ENCODE measurements around the gene FOSB. TPM values are rescaled to one million over a fixed set of nuclear protein-coding genes. Genes with fewer than 3 reads are reported as not detected.
A peak's percentile ranks its signal among the peaks of the same experiment; 100 is the strongest.

The FOSB gene
- polyA plus RNA-seq, 1 donor from 2014 or later, result 2.1 TPM

DNA sequence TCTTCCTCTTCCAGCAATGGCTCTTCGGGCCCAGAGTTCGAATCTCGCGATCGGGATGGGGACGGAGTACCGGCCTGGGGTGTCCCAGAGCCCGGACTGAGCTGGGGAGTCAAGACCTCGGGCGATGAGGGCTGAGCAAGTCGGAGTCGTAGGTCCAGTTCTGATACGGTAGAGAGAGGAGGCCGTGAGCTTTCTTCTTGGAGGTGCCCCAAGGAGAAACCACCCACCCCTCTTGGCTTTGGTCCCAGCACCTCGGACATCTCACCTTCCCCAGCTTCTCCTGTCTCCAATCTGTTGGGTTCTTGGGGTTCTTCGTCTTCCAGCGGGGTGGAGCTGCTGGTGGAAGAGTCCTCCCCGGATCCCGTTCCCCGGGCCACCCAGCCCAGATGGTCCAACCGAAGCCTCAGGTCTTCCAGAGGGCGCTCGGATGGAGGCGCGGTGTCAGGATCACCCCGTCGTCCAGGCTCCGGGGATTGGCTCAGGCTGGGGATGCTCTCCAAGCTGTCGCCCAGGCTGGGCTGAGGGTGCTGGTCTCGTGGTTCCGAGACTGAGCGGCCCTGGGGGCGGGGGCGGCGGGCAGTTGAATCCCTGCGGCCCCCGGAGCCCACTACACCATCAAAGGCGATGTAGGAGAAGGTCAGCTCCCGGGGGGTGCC, 26.6 kb downstream of the FOSB start:
- Histone ChIP-seq H2AFZ (ENCODE audit: low read depth, low read length) (no peak overlapping the region), H3K9ac (ENCODE audit: low read length) (no peak overlapping the region), H3K79me2 (replicated peaks; ENCODE audit: insufficient read depth, low read length) (peaks cover 3% of the 10 kb centered on the region), H3F3A (ENCODE audit: insufficient read depth, low read length, poor library complexity, severe bottlenecking) (no peaks in the 10 kb centered on the region), H3K36me3 (ENCODE audit: insufficient read depth, low read length) (no peaks in the 10 kb centered on the region), H3K27ac (ENCODE audit: low read length) (no peak overlapping the region), H3K4me2 (ENCODE audit: low read length) (no peak overlapping the region), H3K9me3 (ENCODE audit: low read length) (no peaks in the 10 kb centered on the region), H4K20me1 (ENCODE audit: insufficient read depth) (peaks cover 12% of the 10 kb centered on the region), H3K4me3 (ENCODE audit: low read length) (peak overlapping the region; percentile 66), H3K9me2 (ENCODE audit: insufficient read depth, low read length) (no peaks in the 10 kb centered on the region), H3K27me3 (ENCODE audit: insufficient read depth, low read depth, low read length) (peaks cover 23% of the 10 kb centered on the region)
- TF ChIP-seq, protein P1, sequence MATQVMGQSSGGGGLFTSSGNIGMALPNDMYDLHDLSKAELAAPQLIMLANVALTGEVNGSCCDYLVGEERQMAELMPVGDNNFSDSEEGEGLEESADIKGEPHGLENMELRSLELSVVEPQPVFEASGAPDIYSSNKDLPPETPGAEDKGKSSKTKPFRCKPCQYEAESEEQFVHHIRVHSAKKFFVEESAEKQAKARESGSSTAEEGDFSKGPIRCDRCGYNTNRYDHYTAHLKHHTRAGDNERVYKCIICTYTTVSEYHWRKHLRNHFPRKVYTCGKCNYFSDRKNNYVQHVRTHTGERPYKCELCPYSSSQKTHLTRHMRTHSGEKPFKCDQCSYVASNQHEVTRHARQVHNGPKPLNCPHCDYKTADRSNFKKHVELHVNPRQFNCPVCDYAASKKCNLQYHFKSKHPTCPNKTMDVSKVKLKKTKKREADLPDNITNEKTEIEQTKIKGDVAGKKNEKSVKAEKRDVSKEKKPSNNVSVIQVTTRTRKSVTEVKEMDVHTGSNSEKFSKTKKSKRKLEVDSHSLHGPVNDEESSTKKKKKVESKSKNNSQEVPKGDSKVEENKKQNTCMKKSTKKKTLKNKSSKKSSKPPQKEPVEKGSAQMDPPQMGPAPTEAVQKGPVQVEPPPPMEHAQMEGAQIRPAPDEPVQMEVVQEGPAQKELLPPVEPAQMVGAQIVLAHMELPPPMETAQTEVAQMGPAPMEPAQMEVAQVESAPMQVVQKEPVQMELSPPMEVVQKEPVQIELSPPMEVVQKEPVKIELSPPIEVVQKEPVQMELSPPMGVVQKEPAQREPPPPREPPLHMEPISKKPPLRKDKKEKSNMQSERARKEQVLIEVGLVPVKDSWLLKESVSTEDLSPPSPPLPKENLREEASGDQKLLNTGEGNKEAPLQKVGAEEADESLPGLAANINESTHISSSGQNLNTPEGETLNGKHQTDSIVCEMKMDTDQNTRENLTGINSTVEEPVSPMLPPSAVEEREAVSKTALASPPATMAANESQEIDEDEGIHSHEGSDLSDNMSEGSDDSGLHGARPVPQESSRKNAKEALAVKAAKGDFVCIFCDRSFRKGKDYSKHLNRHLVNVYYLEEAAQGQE (IDR thresholded peaks at IDR 0.05; ENCODE audit: borderline replicate concordance), result no peak
- no peak for TF ChIP-seq EZH2 (IDR thresholded peaks at IDR 0.05; ENCODE audit: borderline replicate concordance, insufficient read depth, low read length, poor library complexity, severe bottlenecking)
- TF ChIP-seq MXI1 (conservative IDR thresholded peaks at IDR 0.05; ENCODE audit: poor library complexity, severe bottlenecking), result no peak
- TF ChIP-seq EP300 (conservative IDR thresholded peaks at IDR 0.05; ENCODE audit: poor library complexity, severe bottlenecking), result no peak
- no peak for TF ChIP-seq POLR2AphosphoS5 (IDR thresholded peaks at IDR 0.05)
- TF ChIP-seq SMC3 (conservative IDR thresholded peaks at IDR 0.05; ENCODE audit: poor library complexity), result no peak
- TF ChIP-seq TAF1 (IDR thresholded peaks at IDR 0.05; ENCODE audit: low read depth), result no peak
- TF ChIP-seq RAD21 (conservative IDR thresholded peaks at IDR 0.05), result no peak

DNA sequence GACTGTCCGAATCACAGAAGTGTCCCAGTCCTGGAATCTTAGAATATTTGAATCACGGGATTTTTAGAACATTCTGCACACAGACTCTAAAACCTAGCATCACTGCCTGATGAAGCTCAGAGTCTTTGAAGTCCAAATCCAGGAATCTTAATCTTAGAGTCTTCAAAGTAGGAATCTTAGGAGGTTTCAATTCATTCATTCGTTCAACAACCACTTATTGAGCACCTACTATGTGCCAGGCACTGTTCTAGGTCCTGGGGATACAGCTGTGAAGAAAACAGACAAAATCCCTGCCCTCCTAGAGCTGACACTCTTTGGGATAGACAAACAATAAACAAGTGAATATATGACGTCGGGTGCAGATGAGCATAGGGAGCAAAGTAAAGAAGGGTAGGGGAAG, 27.4 kb downstream of the FOSB start:
- peaks cover 31% of the 10 kb centered on the region for H3K27me3 ChIP-seq (ENCODE audit: insufficient read depth, low read depth, low read length)
- no peaks in the 10 kb centered on the region for H3K36me3 ChIP-seq (ENCODE audit: insufficient read depth, low read length)
- H3K9ac ChIP-seq (ENCODE audit: low read length), result no peak overlapping the region
- H2AFZ ChIP-seq (ENCODE audit: low read depth, low read length), result no peak overlapping the region
- peak overlapping the region; percentile 99 for H3K4me3 ChIP-seq (ENCODE audit: low read length)
- H3K9me3 ChIP-seq (ENCODE audit: low read length), result no peaks in the 10 kb centered on the region
- H3K79me2 ChIP-seq (replicated peaks; ENCODE audit: insufficient read depth, low read length), result peaks cover 3% of the 10 kb centered on the region
- H3K4me2 ChIP-seq (ENCODE audit: low read length), result peak overlapping the region; percentile 65
- TF ChIP-seq EZH2 (IDR thresholded peaks at IDR 0.05; ENCODE audit: borderline replicate concordance, insufficient read depth, low read length, poor library complexity, severe bottlenecking) (no peak), SMC3 (conservative IDR thresholded peaks at IDR 0.05; ENCODE audit: poor library complexity) (no peak), TAF1 (IDR thresholded peaks at IDR 0.05; ENCODE audit: low read depth) (no peak), MXI1 (conservative IDR thresholded peaks at IDR 0.05; ENCODE audit: poor library complexity, severe bottlenecking) (no peak), POLR2AphosphoS5 (IDR thresholded peaks at IDR 0.05) (no peak), RAD21 (conservative IDR thresholded peaks at IDR 0.05) (no peak), EP300 (conservative IDR thresholded peaks at IDR 0.05; ENCODE audit: poor library complexity, severe bottlenecking) (no peak)
- TF ChIP-seq, protein P2, sequence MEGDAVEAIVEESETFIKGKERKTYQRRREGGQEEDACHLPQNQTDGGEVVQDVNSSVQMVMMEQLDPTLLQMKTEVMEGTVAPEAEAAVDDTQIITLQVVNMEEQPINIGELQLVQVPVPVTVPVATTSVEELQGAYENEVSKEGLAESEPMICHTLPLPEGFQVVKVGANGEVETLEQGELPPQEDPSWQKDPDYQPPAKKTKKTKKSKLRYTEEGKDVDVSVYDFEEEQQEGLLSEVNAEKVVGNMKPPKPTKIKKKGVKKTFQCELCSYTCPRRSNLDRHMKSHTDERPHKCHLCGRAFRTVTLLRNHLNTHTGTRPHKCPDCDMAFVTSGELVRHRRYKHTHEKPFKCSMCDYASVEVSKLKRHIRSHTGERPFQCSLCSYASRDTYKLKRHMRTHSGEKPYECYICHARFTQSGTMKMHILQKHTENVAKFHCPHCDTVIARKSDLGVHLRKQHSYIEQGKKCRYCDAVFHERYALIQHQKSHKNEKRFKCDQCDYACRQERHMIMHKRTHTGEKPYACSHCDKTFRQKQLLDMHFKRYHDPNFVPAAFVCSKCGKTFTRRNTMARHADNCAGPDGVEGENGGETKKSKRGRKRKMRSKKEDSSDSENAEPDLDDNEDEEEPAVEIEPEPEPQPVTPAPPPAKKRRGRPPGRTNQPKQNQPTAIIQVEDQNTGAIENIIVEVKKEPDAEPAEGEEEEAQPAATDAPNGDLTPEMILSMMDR (IDR thresholded peaks at IDR 0.05; ENCODE audit: poor library complexity, severe bottlenecking), result no peak
- TF ChIP-seq, protein P1 (IDR thresholded peaks at IDR 0.05; ENCODE audit: borderline replicate concordance), result no peak
- no peak overlapping the region for H3K27ac ChIP-seq (ENCODE audit: low read length)
- no peaks in the 10 kb centered on the region for H3K9me2 ChIP-seq (ENCODE audit: insufficient read depth, low read length)
- peaks cover 12% of the 10 kb centered on the region for H4K20me1 ChIP-seq (ENCODE audit: insufficient read depth)
- H3F3A ChIP-seq (ENCODE audit: insufficient read depth, low read length, poor library complexity, severe bottlenecking), result no peaks in the 10 kb centered on the region
